Measurements from ENCODE around the gene ZBTB17. TPM values are rescaled to one million over a fixed set of nuclear protein-coding genes. Genes with fewer than 3 reads are reported as not detected.

Gene ZBTB17
- total and polyA plus RNA-seq, 2 of the 8 experiments (the other 6 are each of a cell fraction or from before 2014, with no cell fraction given) = 24.7 to 36.2 TPM

DNA sequence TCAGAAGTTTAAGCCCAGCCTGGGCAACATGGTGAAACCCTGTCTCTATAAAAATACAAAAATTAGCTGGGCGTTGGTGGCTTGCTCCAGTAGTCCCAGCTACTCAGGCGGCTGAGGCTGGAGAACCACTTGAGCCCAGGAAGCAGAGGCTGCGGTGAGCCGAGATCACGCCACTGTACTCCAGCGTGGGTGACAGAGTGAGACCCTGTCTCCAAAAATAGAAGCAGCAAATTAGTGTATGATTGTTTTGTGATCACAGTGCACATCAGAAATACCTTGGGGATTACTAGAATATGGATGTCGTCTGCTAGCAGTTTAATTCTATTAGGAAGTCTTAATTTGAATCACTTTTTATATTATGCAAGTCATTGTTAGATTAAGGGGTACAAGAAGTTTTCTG is 59.0 kb downstream of the ZBTB17 start:
- H4K20me1 ChIP-seq (replicated peaks in 1 of 2; ENCODE audit: control insufficient read depth in 1 of 2, insufficient read depth in 2 of 2, low read length in 2 of 2) = no peaks in the 10 kb centered on the region
- H4K91ac ChIP-seq (replicated peaks; ENCODE audit: insufficient read length, low read length) = no peak overlapping the region
- no peak overlapping the region for H4K8ac ChIP-seq (ENCODE audit: extremely low read depth, insufficient read depth, low read length)
- H3K9me3 ChIP-seq (ENCODE audit: insufficient read depth in 2 of 2, low read depth in 1 of 2, low read length in 1 of 2) = no peaks in the 10 kb centered on the region
- no peak overlapping the region for H2BK12ac ChIP-seq (ENCODE audit: low read depth, low read length)
- H2BK5ac ChIP-seq (ENCODE audit: low read depth, low read length) = no peak overlapping the region
- no peak overlapping the region for H3K4me2 ChIP-seq (ENCODE audit: insufficient read depth in 1 of 2, low read depth in 2 of 2, low read length in 2 of 2)
- H3K18ac ChIP-seq (ENCODE audit: extremely low read depth, low read length) = no peak overlapping the region
- peaks cover 4 to 48% (median 18%) of the 10 kb centered on the region in 4 experiments; a peak in 7 of 8 replicates for H3K36me3 ChIP-seq (ENCODE audit: control insufficient read depth in 2 of 4, insufficient read depth in 4 of 4, low read length in 3 of 4)
- no peak overlapping the region for H4K5ac ChIP-seq (ENCODE audit: insufficient read length, low read depth, low read length)
- H3K27ac ChIP-seq (ENCODE audit: low read depth, low read length) = no peak overlapping the region
- no peak overlapping the region for H2BK20ac ChIP-seq (ENCODE audit: low read length)
- H3K9ac ChIP-seq (replicated peaks in 1 of 4; ENCODE audit: extremely low read depth in 1 of 4, low read depth in 3 of 4, low read length in 3 of 4) = no peak overlapping the region
- H3K27me3 ChIP-seq (replicated peaks in 1 of 4; ENCODE audit: control insufficient read depth in 3 of 4, extremely low read depth in 1 of 4, insufficient read depth in 3 of 4, low read length in 3 of 4) = no peaks in the 10 kb centered on the region
- no peak overlapping the region for H2AK5ac ChIP-seq (ENCODE audit: low read depth, low read length)
- H3K23me2 ChIP-seq (ENCODE audit: low read depth, low read length) = no peaks in the 10 kb centered on the region
- no peak overlapping the region for H3K23ac ChIP-seq (ENCODE audit: insufficient read length)
- H3K4me1 ChIP-seq (replicated peaks in 1 of 4; ENCODE audit: control insufficient read depth in 3 of 4, insufficient read depth in 4 of 4, low read length in 3 of 4) = no peaks in the 10 kb centered on the region
- no peak overlapping the region for H2BK15ac ChIP-seq (ENCODE audit: low read length)
- no peak for FAIRE-seq
- no peak overlapping the region for H3K4me3 ChIP-seq (ENCODE audit: extremely low read depth in 1 of 4, insufficient read depth in 2 of 4, low read depth in 3 of 4, low read length in 4 of 4)
- ChIA-PET CTCF (ENCODE audit: partially characterized antibody) (interaction anchor here (1.5 kb wide), 1 partner anchor 21 kb away, joined by 11 read pairs; no protein-coding TSS in a partner anchor), POLR2A (ENCODE audit: partially characterized antibody) (no interaction called here)
- H2AFZ ChIP-seq (ENCODE audit: low read length) = no peak overlapping the region
- H3K56ac ChIP-seq (replicated peaks; ENCODE audit: insufficient read length, low read depth, low read length) = no peak overlapping the region
- WGBS, 2 experiments (ENCODE audit: extremely low coverage in 1 of 2, insufficient coverage in 1 of 2, insufficient read length in 1 of 2, insufficient replicate concordance in 2 of 2, low coverage in 1 of 2, low lambda C conversion rate in 2 of 2, missing lambda C conversion rate in 1 of 2) = 73% methylated on average over 7 of the region's 7 CpGs; no CpG with 5 or more reads in 1 of the 2 experiments
- H3K79me1 ChIP-seq (ENCODE audit: low read depth, low read length) = no peaks in the 10 kb centered on the region; the same call in 1 of the 2 replicates
- H3K79me2 ChIP-seq (ENCODE audit: control insufficient read depth in 1 of 2, insufficient read depth in 2 of 2, low read length in 2 of 2) = no peaks in the 10 kb centered on the region; a peak in 2 of 4 replicates
- H3K4ac ChIP-seq (replicated peaks; ENCODE audit: insufficient read length, low read depth, low read length) = no peak overlapping the region
- no peak for DNase-seq (ENCODE audit: low read depth in 1 of 2, low spot score in 2 of 2)
- no peak overlapping the region for H2BK120ac ChIP-seq (replicated peaks; ENCODE audit: low read depth, low read length)
- no peak for TF ChIP-seq SIN3A (conservative IDR thresholded peaks at IDR 0.05 in 1 of 2, IDR thresholded peaks at IDR 0.05 in 1 of 2; ENCODE audit: low read depth in 1 of 2, low read length in 2 of 2)
- TF ChIP-seq JUN (IDR thresholded peaks at IDR 0.05; ENCODE audit: low read depth, low read length) = no peak
- TF ChIP-seq, protein P1, sequence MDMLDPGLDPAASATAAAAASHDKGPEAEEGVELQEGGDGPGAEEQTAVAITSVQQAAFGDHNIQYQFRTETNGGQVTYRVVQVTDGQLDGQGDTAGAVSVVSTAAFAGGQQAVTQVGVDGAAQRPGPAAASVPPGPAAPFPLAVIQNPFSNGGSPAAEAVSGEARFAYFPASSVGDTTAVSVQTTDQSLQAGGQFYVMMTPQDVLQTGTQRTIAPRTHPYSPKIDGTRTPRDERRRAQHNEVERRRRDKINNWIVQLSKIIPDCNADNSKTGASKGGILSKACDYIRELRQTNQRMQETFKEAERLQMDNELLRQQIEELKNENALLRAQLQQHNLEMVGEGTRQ (IDR thresholded peaks at IDR 0.05; ENCODE audit: low read length) = no peak
- no peak for TF ChIP-seq TEAD4 (IDR thresholded peaks at IDR 0.05; ENCODE audit: low read depth, low read length)
- TF ChIP-seq SIX5 (IDR thresholded peaks at IDR 0.05; ENCODE audit: low read depth, low read length) = no peak
- no peak for TF ChIP-seq EGR1 (IDR thresholded peaks at IDR 0.05; ENCODE audit: borderline replicate concordance, low read depth, low read length)
- TF ChIP-seq GABPA (IDR thresholded peaks at IDR 0.05; ENCODE audit: borderline replicate concordance, insufficient read depth, low read length) = no peak
- no peak for TF ChIP-seq CHD1 (IDR thresholded peaks at IDR 0.05; ENCODE audit: low read depth, low read length)
- no peak overlapping the region for H3K14ac ChIP-seq (ENCODE audit: insufficient read length)

Data from H1 (cell line).